HG02642 (cell line): ENCODE measurements around the gene USP10.
A peak's percentile ranks its signal among the peaks of the same experiment; 100 is the strongest.
"Not testable (repeated sequence)": the region's sequence is repeated elsewhere in the genome, so short reads cannot be mapped to it uniquely, and the experiment has no call there.

Experiments
- ATAC-seq: cut with Tn5 transposase; IDR thresholded peaks from one replicate; pipeline ENCODE4 v1.9.1; 2021; ENCODE audit warnings: mild to moderate bottlenecking; ENCODE audit not compliant: unreplicated experiment, poor library complexity

The USP10 gene

DNA sequence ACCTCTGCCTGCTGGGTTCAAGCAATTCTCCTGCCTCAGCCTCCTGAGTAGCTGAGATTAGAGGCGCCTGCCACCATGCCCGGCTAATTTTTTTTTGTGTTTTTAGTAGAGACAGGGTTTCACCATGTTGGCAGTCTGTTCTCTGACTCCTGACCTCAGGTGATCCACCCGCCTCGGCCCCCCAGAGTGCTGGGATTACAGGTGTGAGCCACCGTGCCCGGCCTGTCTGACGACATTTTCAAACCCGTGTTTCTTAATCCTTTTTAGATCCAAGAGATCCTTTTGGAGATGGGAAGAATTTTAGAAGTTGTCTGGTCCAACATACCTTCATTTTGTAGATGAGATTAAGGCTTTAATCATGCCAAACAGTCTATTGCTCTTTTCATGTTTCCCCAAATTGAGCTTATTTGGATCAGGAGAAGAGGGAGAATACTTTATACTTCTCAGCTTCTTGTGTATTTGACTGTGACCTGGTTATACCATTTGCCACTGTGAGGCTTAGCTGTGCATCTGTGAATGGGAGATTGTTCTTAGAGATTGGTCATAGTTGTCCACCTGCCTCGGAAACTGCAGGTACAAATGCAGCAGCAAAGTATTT is 25.8 kb downstream of the USP10 start:
- no peak for ATAC-seq

GRCh38 chr16:84726079-84726668 is 26.4 kb downstream of the USP10 start:
- ATAC-seq: peak; percentile 44

GRCh38 chr16:84726669-84727467 is 27.1 kb downstream of the USP10 start:
- peak; percentile 41 for ATAC-seq

- ATAC-seq: no peak
These were observed 29.1 kb downstream of the USP10 start for GRCh38 chr16:84728853-84729424.

GRCh38 chr16:84729716-84730320 is 30.0 kb downstream of the USP10 start:
- no peak for ATAC-seq

- peak; percentile 42 for ATAC-seq
These were observed 30.8 kb downstream of the USP10 start for GRCh38 chr16:84730406-84731106.

GRCh38 chr16:84732332-84732673 is 32.5 kb downstream of the USP10 start:
- not testable (repeated sequence) for ATAC-seq

- no peak for ATAC-seq
These were observed 33.0 kb downstream of the USP10 start for GRCh38 chr16:84732674-84733352.

GRCh38 chr16:84735849-84736586 is 36.2 kb downstream of the USP10 start:
- ATAC-seq: no peak

DNA sequence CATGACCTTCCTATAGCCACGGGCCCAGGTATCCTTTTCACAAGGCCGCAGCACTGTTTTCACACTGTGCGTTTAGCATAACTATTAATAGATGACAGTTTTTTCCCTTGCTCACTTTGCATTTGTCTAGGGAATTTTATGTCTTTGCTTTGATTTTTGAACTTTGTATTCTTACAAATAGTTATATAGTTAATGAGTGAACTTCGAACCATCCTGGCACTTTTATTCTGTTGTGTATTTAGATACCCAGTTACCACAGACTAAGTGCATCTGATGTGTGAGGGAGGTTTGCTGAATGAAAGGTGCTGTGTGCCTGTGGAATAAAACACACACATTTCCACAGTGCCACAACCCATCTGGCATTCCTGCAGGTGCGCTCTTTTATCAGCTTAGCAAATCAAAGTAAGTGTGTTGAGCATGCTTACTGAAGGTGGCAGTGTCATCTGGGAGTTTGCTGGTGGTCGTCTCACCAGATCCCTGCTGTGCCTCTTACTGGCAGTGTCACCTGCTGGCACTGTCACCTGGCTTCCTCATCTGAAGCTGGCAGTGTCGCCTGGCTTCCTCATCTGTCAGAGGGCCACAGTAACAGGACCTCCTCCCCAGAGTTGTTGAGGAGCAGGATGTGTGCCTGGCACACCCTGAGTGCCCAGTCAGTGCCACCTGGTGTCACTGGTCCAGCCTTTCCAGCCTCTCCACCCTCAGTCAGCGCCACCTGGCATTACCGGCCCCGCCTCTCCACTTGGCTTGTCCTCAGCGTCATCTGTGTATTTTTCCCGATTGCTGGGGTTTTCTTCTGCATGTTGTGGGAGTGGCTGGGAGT is 37.6 kb downstream of the USP10 start:
- ATAC-seq: no peak

- peak; percentile 74 for ATAC-seq
These were observed 38.6 kb downstream of the USP10 start for GRCh38 chr16:84738255-84739038.

DNA sequence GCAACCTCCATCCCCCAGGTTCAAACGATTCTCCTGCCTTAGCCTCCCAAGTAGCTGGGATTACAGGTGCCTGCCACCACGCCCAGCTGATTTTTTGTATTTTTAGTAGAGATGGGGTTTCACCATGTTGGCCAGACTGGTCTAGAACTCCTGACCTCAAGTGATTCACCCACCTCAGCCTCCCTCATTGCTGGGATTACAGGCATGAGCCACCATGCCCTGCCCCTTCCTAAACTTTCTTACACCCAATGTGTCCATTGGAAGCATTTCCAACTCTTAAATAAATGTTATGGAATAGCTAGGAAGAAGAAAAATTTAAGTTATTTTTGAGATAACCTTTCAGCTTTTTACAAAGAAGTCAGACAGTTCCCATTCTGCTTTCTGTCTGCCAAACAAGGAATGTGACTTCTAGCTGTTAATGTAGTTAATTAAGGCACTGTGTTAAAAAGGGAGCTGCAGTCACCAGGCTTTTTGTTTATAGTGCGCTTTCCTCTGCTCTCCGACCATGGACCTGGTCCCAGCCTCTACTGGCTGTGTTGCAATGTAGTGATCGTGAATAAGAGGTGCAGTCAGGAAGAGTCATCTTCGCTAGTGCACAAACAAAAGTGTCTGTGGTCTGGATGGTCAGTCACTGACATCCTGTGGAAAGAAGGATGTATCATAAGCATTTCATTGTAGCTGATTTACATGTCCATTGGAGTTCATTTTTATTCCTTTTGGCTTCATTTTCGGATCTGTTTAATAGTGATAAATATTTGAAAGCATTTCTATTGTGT is 39.7 kb downstream of the USP10 start:
- ATAC-seq: no peak

- ATAC-seq: no peak
These were observed 40.9 kb downstream of the USP10 start for GRCh38 chr16:84740596-84741116.

DNA sequence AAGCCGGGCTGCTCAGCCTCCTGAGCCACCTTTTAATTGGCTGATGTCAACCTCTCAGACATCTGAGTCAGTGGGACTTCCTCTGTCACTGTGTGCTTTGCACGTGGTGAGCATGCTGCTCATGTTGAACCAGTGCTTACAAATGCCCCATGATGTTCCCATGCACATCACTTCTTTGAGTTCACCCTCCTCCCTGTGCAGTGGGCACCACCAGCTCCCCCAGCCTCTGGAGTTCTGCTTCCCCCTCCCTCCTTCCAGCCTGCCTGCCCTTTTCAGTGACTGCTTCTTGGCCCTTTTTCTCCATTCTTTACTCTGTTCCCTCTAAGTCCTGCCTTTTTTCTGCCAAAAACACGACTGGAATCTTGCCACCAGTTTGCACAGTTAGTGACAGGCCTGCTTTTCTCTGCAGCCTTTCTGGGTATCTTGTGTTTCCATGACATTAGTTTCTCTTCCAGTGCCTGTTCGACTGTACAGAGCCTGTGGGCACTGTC is 41.6 kb downstream of the USP10 start:
- ATAC-seq: no peak

DNA sequence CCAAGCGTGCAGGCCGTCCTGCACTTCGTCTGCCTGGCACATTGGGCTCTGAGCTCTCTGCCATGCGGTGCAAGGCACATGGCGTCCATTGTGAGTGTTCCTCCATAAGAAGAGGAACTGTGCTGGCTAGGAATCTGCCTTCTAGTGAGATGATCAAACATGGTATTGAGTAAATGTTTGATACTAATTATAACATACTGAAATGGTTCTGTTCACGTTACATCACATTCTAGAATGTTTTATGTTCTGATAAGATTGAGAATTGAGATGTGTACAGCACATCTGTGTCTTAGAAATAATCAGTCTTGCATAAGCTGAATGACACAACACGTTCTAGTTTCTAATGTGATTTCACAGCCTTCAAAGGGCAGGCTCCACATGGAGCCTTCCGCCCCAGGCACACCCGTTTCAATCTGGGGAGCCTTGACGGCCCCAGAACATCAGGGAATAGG is 42.9 kb downstream of the USP10 start:
- ATAC-seq: no peak

DNA sequence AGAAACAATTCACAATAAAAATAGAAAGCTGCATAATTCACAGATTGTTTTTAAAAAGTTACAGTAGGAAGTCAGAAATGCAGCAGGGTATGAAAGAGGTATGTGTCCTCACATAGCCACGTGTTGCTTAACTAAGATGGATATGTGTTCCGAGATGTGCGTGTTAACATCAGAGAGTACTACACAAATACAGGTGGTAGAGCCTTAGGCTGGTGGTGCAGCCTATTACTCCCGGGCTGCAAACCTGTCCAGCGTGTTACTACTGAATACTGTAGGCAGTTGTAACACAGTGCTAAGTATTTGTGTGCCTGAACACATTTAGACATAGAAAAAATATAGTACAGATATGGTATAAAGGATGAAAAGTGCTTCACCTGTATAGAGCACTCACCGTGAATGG is 46.4 kb downstream of the USP10 start:
- no peak for ATAC-seq
